DOHH2 (cell line): ENCODE results near the gene FCRL2.
A peak's percentile ranks its signal among the peaks of the same experiment; 100 is the strongest.

Experiments used
- H3F3A ChIP-seq: fragments of 200-600 bp; sonication (generic), shearing (Covaris generic); 2 replicates; pipeline ENCODE4 v1.6.0; 2016; ENCODE audit warnings: antibody characterized with exemption, mild to moderate bottlenecking; ENCODE audit not compliant: control insufficient read depth, insufficient read depth
- H3K27ac ChIP-seq: fragments of 200-600 bp; sonication (generic); 2 replicates; pipeline ENCODE4 v1.5.1; 2014; ENCODE audit warnings: low read depth, mild to moderate bottlenecking, low read length, moderate library complexity
- H3K27me3 ChIP-seq: fragments of 200-600 bp; sonication (generic); 2 replicates; pipeline ENCODE4 v1.6.1; 2014; ENCODE audit warnings: mild to moderate bottlenecking, low read length, mixed read lengths; ENCODE audit not compliant: control insufficient read depth
- H3K36me3 ChIP-seq: fragments of 200-600 bp; sonication (generic); 2 replicates; pipeline ENCODE4 v1.6.1; 2014; ENCODE audit warnings: mild to moderate bottlenecking, low read length, moderate library complexity, mixed read lengths; ENCODE audit not compliant: control insufficient read depth
- H3K4me1 ChIP-seq: fragments of 200-600 bp; sonication (generic); 2 replicates; pipeline ENCODE4 v1.6.1; 2014; ENCODE audit warnings: mild to moderate bottlenecking, low read length, mixed read lengths; ENCODE audit not compliant: control insufficient read depth
- H3K4me2 ChIP-seq: fragments of 200-600 bp; sonication (generic); 2 replicates; pipeline ENCODE4 v1.6.0; 2014; ENCODE audit warnings: mild to moderate bottlenecking, low read length, moderate library complexity
- H3K4me3 ChIP-seq: fragments of 200-600 bp; sonication (generic); 2 replicates; pipeline ENCODE4 v1.5.1; 2014; ENCODE audit warnings: mild to moderate bottlenecking, low read length, mixed read lengths
- H3K79me2 ChIP-seq: fragments of 200-600 bp; sonication (generic); 2 replicates; pipeline ENCODE4 v1.6.1; 2014; ENCODE audit warnings: mild to moderate bottlenecking, low read length, mixed read lengths; ENCODE audit not compliant: control insufficient read depth
- H3K9me2 ChIP-seq: fragments of 200-600 bp; sonication (generic); replicated peaks from 2 replicates; pipeline ENCODE4 v1.6.1; 2014; ENCODE audit warnings: mild to moderate bottlenecking, low read length, mixed read lengths; ENCODE audit not compliant: control insufficient read depth
- H3K9me3 ChIP-seq: fragments of 200-600 bp; sonication (generic); 2 replicates; pipeline ENCODE4 v1.6.1; 2014; ENCODE audit warnings: antibody characterized with exemption, low read length, mixed read lengths; ENCODE audit not compliant: control insufficient read depth, insufficient read depth
- H4K20me1 ChIP-seq: fragments of 200-600 bp; sonication (generic); 2 replicates; pipeline ENCODE4 v1.6.0; 2014; ENCODE audit warnings: low read depth, mild to moderate bottlenecking, antibody characterized with exemption, low read length, moderate library complexity; ENCODE audit not compliant: control insufficient read depth, insufficient read depth
- EZH2phosphoT487 ChIP-seq: fragments of 200-600 bp; sonication (generic); IDR thresholded peaks from 2 replicates; pipeline ENCODE4 v1.6.1; 2017; ENCODE audit warnings: borderline replicate concordance, mild to moderate bottlenecking, antibody characterized with exemption, low read length, moderate library complexity, mixed read lengths
- TF ChIP-seq, protein P1 (sequence below): fragments of 200-600 bp; sonication (generic); IDR thresholded peaks from one replicate; pipeline ENCODE4 v1.5.1; 2014; ENCODE audit warnings: antibody characterized with exemption, mild to moderate bottlenecking, low read depth, low read length; ENCODE audit not compliant: poor library complexity, severe bottlenecking

FCRL2 gene, protein sequence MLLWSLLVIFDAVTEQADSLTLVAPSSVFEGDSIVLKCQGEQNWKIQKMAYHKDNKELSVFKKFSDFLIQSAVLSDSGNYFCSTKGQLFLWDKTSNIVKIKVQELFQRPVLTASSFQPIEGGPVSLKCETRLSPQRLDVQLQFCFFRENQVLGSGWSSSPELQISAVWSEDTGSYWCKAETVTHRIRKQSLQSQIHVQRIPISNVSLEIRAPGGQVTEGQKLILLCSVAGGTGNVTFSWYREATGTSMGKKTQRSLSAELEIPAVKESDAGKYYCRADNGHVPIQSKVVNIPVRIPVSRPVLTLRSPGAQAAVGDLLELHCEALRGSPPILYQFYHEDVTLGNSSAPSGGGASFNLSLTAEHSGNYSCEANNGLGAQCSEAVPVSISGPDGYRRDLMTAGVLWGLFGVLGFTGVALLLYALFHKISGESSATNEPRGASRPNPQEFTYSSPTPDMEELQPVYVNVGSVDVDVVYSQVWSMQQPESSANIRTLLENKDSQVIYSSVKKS

DNA sequence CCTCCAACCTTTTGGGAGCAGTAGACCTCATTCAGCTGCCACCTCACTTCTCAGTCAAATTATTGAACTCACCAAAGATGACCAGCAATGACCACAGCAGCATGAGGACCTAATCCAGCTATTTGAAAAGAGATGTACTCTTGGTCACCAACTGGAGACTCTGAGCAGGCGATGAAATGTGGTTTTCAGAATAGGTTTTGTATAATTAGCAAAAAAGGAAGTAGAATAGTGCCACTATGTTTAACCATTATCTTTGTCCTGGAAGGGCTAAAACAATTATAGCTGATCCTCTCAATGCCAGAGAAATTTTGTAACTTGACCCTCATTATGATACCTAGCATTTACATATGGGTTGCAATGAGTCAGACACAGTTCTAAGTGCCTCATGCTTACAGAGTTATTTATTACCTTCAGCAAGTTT is at the start of gene FCRL2:
Gene FCRL2 (minus strand): TSS at position 162 of the 421 bp plus-strand sequence. CDS start 59 bp downstream, at position 103.
- Histone ChIP-seq H3K4me3 (peak within 1 kb of the TSS; percentile 64), H3K27me3 (no peaks in the 10 kb centered on the region), H3K9me3 (no peaks in the 10 kb centered on the region), H3K9me2 (no peaks in the 10 kb centered on the region), H3K27ac (peak within 1 kb of the TSS; percentile 81), H3F3A (peaks cover 21% of the 10 kb centered on the region), H3K4me2 (peak within 1 kb of the TSS; percentile 81), H3K36me3 (no peaks in the 10 kb centered on the region), H3K4me1 (peaks cover 100% of the 10 kb centered on the region), H3K79me2 (no peaks in the 10 kb centered on the region), H4K20me1 (no peaks in the 10 kb centered on the region)
- TF ChIP-seq, protein P1, sequence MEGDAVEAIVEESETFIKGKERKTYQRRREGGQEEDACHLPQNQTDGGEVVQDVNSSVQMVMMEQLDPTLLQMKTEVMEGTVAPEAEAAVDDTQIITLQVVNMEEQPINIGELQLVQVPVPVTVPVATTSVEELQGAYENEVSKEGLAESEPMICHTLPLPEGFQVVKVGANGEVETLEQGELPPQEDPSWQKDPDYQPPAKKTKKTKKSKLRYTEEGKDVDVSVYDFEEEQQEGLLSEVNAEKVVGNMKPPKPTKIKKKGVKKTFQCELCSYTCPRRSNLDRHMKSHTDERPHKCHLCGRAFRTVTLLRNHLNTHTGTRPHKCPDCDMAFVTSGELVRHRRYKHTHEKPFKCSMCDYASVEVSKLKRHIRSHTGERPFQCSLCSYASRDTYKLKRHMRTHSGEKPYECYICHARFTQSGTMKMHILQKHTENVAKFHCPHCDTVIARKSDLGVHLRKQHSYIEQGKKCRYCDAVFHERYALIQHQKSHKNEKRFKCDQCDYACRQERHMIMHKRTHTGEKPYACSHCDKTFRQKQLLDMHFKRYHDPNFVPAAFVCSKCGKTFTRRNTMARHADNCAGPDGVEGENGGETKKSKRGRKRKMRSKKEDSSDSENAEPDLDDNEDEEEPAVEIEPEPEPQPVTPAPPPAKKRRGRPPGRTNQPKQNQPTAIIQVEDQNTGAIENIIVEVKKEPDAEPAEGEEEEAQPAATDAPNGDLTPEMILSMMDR, result no peak
- no peak for TF ChIP-seq EZH2phosphoT487

DNA sequence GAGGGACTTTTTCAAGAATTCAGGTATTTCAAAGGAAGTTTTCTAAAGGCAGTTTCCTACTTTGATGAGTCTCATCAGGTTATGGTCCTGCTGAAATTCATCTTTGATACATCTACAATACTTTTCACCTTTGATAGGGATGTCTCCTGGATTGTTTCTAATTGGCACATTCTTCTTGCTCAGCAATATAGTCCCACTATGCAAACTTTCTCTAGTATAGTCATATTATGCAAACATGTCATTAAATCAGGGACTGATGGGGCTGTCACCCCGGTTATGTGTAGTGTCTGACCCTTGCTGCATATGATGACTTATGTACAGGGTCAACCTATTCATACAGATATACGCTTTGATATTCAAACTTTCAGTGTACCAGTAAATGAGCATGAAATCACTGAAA is 43.4 kb upstream of the FCRL2 start:
- Histone ChIP-seq H3K4me1 (peaks cover 91% of the 10 kb centered on the region), H3K4me2 (peak overlapping the region; percentile 78), H3K9me3 (no peaks in the 10 kb centered on the region; the same call in 1 of the 2 replicates), H3K27ac (peak overlapping the region; percentile 80), H3K36me3 (0 out of 2 replicates have a peak, but pooled peaks cover 7% of the 10 kb centered on the region), H3K4me3 (peak overlapping the region; percentile 76), H3K9me2 (no peaks in the 10 kb centered on the region), H4K20me1 (no peaks in the 10 kb centered on the region), H3K27me3 (no peaks in the 10 kb centered on the region), H3K79me2 (peaks cover 27% of the 10 kb centered on the region), H3F3A (peaks cover 46% of the 10 kb centered on the region)
- no peak for TF ChIP-seq EZH2phosphoT487
- TF ChIP-seq, protein P1, result no peak

DNA sequence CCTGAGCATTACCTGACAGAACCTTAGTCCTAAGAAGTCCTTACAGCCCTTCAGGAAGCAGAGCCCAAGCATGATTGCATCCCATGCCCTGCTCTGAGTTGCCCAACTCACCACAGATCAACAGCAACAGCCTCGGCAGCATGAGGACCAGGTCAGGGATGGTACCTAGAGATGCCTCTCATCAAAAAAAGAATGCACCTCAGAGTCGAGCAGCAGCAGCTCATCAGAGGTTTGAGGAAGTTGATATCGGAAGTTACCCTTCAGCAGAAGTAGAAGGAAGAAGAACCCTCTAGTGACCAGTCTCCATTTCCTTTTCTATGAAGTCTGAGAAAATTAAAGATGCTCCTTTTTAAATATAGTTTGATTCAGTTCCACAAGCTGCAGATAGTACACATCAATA is 43.0 kb upstream of the FCRL2 start, which contains the start of gene FCRL1:
Gene FCRL1 (minus strand): TSS at position 225 of the 400 bp plus-strand sequence. CDS start 83 bp downstream, at position 142.
- H3K4me2 ChIP-seq, result peak within 1 kb of the TSS; percentile 78

More for the DNA sequence above, 43.0 kb upstream of the FCRL2 start, which contains the start of gene FCRL1:
- H4K20me1 ChIP-seq, result no peaks in the 10 kb centered on the region
- H3K9me3 ChIP-seq, result no peaks in the 10 kb centered on the region; the same call in 1 of the 2 replicates
- peaks cover 95% of the 10 kb centered on the region for H3K4me1 ChIP-seq
- 0 out of 2 replicates have a peak, but pooled peaks cover 7% of the 10 kb centered on the region for H3K36me3 ChIP-seq
- H3K27me3 ChIP-seq, result no peaks in the 10 kb centered on the region
- peaks cover 32% of the 10 kb centered on the region for H3K79me2 ChIP-seq
- peak within 1 kb of the TSS; percentile 80 for H3K27ac ChIP-seq
- TF ChIP-seq, protein P1, result no peak
- no peak for TF ChIP-seq EZH2phosphoT487
- no peaks in the 10 kb centered on the region for H3K9me2 ChIP-seq
- peaks cover 46% of the 10 kb centered on the region for H3F3A ChIP-seq
- peak within 1 kb of the TSS; percentile 76 for H3K4me3 ChIP-seq
